ENCODE data around the gene CENPC.

CENPC gene

DNA sequence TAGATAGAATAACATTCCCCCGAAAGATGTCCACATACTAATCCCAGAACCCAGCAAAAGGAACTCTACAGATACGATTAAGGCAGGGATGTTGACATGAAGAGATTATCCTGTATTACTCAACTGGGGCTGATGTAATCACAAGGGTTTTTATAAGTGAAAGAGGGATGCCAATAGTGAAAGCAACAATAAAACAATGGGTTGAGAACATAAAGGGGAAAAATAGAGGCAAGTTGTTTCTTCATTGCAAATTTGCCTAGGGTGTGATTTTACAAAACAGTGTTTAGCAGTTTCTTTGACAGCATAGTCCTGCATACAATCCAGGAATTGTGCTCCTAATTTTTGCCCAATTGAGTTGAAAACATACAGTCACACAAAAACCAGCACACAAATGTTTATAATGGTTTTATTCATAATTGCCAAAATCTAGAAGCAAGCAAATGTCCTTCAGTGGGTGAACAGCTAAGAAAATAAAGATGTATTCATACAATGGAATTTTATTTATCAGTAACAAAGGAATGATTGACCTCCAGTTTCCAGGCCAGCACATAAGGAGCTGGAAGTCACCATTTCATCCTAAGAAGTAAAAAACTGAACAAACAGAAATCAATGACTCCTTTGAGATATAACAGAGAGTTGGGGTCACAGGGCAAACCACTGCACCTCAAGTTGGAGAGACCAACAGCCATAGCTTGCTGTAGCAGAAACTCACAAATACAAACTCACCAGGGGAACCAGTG lies 107.2 kb downstream of the CENPC start:
- Histone ChIP-seq H3K27me3 (no peaks in the 10 kb centered on the region), H3K9ac (no peak overlapping the region), H3K4me3 (no peak overlapping the region), H3K4me2 (no peak overlapping the region), H3K36me3 (peaks cover 8% of the 10 kb centered on the region; the same call in 1 of the 2 replicates), H3K4me1 (no peaks in the 10 kb centered on the region), H3K9me3 (peaks cover 12% of the 10 kb centered on the region; the same call in 1 of the 2 replicates), H4K20me1 (no peaks in the 10 kb centered on the region), H3K27ac (no peak overlapping the region)
- no peak for TF ChIP-seq Cebpa-rat (IDR thresholded peaks at IDR 0.05)

DNA sequence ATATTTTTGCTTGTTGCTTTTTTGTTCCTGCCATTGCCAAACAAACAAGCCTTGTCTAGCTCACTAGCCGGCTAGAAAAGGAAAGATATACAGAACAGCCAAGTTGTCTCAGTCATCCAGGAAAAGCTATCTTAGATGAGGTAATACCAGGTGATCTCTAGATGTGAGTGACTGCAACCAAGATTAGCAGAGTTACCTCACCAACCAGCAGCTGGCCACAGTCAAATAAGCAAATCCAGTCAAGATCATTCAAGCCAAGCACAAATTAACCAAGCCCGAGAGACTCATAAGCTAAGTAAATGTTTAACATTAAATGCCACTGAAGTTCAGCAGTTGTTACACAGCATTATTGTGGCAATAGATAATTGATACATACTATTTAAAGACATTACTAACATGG lies 108.6 kb downstream of the CENPC start:
- no peaks in the 10 kb centered on the region for H3K27me3 ChIP-seq
- no peaks in the 10 kb centered on the region for H3K4me1 ChIP-seq
- peaks cover 9% of the 10 kb centered on the region; the same call in 1 of the 2 replicates for H3K9me3 ChIP-seq
- H3K4me3 ChIP-seq, result no peak overlapping the region
- no peak overlapping the region for H3K4me2 ChIP-seq
- H4K20me1 ChIP-seq, result no peaks in the 10 kb centered on the region
- TF ChIP-seq Cebpa-rat (IDR thresholded peaks at IDR 0.05), result no peak
- no peak overlapping the region for H3K27ac ChIP-seq
- H3K36me3 ChIP-seq, result peaks cover 7% of the 10 kb centered on the region; the same call in 1 of the 2 replicates
- no peak overlapping the region for H3K9ac ChIP-seq

DNA sequence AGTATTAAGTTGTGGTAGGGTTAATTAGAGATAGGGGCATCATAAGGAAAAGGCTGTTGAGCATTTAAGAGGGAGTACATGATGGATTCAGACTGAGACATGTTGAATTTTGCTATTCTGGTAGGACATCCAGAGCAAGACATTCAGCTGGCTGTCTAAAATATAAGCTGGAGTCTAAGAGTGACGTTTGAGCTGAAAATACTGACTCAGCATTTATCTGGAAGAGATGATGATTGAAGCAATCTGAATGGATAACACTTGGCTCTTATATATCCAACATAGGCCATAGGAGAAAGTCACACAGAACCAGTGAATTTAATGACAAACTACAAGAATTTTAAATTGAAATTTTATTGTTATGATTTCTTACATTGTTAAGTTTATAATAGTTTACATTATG lies 114.3 kb downstream of the CENPC start:
- Histone ChIP-seq H3K4me3 (no peak overlapping the region), H3K4me2 (no peak overlapping the region), H3K9ac (no peak overlapping the region), H4K20me1 (no peaks in the 10 kb centered on the region), H3K9me3 (no peaks in the 10 kb centered on the region), H3K36me3 (peaks cover 7% of the 10 kb centered on the region; the same call in 1 of the 2 replicates), H3K27me3 (no peaks in the 10 kb centered on the region), H3K4me1 (no peaks in the 10 kb centered on the region), H3K27ac (no peak overlapping the region)
- no peak for TF ChIP-seq Cebpa-rat (IDR thresholded peaks at IDR 0.05)

DNA sequence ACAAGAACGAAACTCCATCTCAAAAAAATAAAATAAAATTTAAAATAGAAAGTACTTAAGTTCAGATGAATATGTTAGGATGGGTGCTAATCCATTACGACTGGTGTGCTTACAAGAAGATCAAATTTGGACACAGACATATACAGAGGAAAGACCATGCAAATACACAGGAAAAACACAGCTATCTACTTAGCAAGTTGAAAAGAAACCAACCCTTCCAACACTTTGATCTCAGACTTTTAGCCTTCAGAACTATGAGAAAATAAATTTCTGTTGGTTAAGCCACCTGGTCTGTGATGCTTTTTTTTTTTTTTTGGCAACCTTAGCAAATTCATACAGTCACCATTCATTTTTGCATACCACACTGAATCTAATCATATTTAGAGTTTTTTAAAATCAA lies 116.5 kb downstream of the CENPC start:
- Histone ChIP-seq H4K20me1 (no peaks in the 10 kb centered on the region), H3K36me3 (0 out of 2 replicates have a peak, but pooled peaks cover 5% of the 10 kb centered on the region), H3K27me3 (no peaks in the 10 kb centered on the region), H3K4me3 (no peak overlapping the region), H3K9ac (no peak overlapping the region), H3K4me1 (no peaks in the 10 kb centered on the region), H3K4me2 (no peak overlapping the region), H3K9me3 (no peaks in the 10 kb centered on the region), H3K27ac (no peak overlapping the region)
- no peak for TF ChIP-seq Cebpa-rat (IDR thresholded peaks at IDR 0.05)

Data from BLaER1 (cell line).